HUES48 (cell line): ENCODE data around the gene CMKLR1.
A peak's percentile ranks its signal among the peaks of the same experiment; 100 is the strongest.

Source experiments
- H3K27ac ChIP-seq: one replicate; pipeline ENCODE4 v1.7.0; 2013; ENCODE audit warnings: low read depth, low read length, inconsistent platforms
- H3K27me3 ChIP-seq: 2 replicates; pipeline ENCODE4 v1.6.1; 2013; ENCODE audit warnings: mild to moderate bottlenecking, low read length; ENCODE audit not compliant: control insufficient read depth, insufficient read depth
- H3K36me3 ChIP-seq: 2 replicates; pipeline ENCODE4 v1.6.1; 2013; ENCODE audit warnings: low read length; ENCODE audit not compliant: control insufficient read depth, insufficient read depth
- H3K4me1 ChIP-seq: 2 replicates; pipeline ENCODE4 v1.6.1; 2013; ENCODE audit warnings: mild to moderate bottlenecking, low read length; ENCODE audit not compliant: control insufficient read depth, insufficient read depth
- H3K4me3 ChIP-seq: 2 replicates; pipeline ENCODE4 v1.5.1; 2013; ENCODE audit warnings: mild to moderate bottlenecking, low read depth, low read length
- H3K9ac ChIP-seq: 2 replicates; pipeline ENCODE4 v1.6.1; 2013; ENCODE audit warnings: mild to moderate bottlenecking, low read depth, low read length, moderate library complexity
- H3K9me3 ChIP-seq: 2 replicates; pipeline ENCODE4 v1.6.1; 2013; ENCODE audit warnings: low read length; ENCODE audit not compliant: control insufficient read depth, insufficient read depth

The CMKLR1 gene

GRCh38 chr12:108338915-108339657 is at the start of gene CMKLR1:
CMKLR1 (minus strand) TSS chr12:108339311; CDS start chr12:108293591, 45,720 bp downstream.
- Histone ChIP-seq H3K4me1 (no peaks in the 10 kb centered on the region; the same call in 1 of the 2 replicates), H3K4me3 (peak within 1 kb of the TSS; percentile 30), H3K9ac (no peak within 1 kb of the TSS), H3K27me3 (no peaks in the 10 kb centered on the region), H3K27ac (no peak within 1 kb of the TSS), H3K9me3 (no peaks in the 10 kb centered on the region), H3K36me3 (no peaks in the 10 kb centered on the region)

- no peaks in the 10 kb centered on the region for H3K27me3 ChIP-seq
- H3K9ac ChIP-seq = no peak overlapping the region
- H3K27ac ChIP-seq = no peak overlapping the region
- no peaks in the 10 kb centered on the region for H3K36me3 ChIP-seq
- H3K4me1 ChIP-seq = peaks cover 10% of the 10 kb centered on the region
- H3K4me3 ChIP-seq = no peak overlapping the region
- no peaks in the 10 kb centered on the region for H3K9me3 ChIP-seq
Observed at GRCh38 chr12:108387771-108388170, 48.7 kb upstream of the CMKLR1 start.

GRCh38 chr12:108386709-108387360 is 47.7 kb upstream of the CMKLR1 start:
- Histone ChIP-seq H3K27ac (no peak overlapping the region), H3K9me3 (no peaks in the 10 kb centered on the region)

GRCh38 chr12:108382437-108382801 is 43.3 kb upstream of the CMKLR1 start:
- Histone ChIP-seq H3K36me3 (no peaks in the 10 kb centered on the region), H3K4me1 (no peaks in the 10 kb centered on the region), H3K27ac (no peak overlapping the region), H3K27me3 (no peaks in the 10 kb centered on the region), H3K9ac (no peak overlapping the region), H3K4me3 (no peak overlapping the region), H3K9me3 (no peaks in the 10 kb centered on the region)

More at GRCh38 chr12:108386709-108387360, 47.7 kb upstream of the CMKLR1 start:
- H3K4me3 ChIP-seq = no peak overlapping the region
- H3K27me3 ChIP-seq = no peaks in the 10 kb centered on the region
- H3K36me3 ChIP-seq = no peaks in the 10 kb centered on the region
- no peak overlapping the region for H3K9ac ChIP-seq
- H3K4me1 ChIP-seq = peaks cover 10% of the 10 kb centered on the region

GRCh38 chr12:108381787-108382436 is 42.8 kb upstream of the CMKLR1 start:
- no peaks in the 10 kb centered on the region for H3K36me3 ChIP-seq
- H3K9me3 ChIP-seq = no peaks in the 10 kb centered on the region
- no peak overlapping the region for H3K9ac ChIP-seq
- no peaks in the 10 kb centered on the region for H3K27me3 ChIP-seq
- H3K4me1 ChIP-seq = no peaks in the 10 kb centered on the region
- H3K27ac ChIP-seq = no peak overlapping the region
- no peak overlapping the region for H3K4me3 ChIP-seq

GRCh38 chr12:108380382-108380781 is 41.3 kb upstream of the CMKLR1 start:
- no peak overlapping the region for H3K27ac ChIP-seq
- H3K36me3 ChIP-seq = no peaks in the 10 kb centered on the region
- no peak overlapping the region for H3K9ac ChIP-seq
- no peaks in the 10 kb centered on the region for H3K4me1 ChIP-seq
- H3K4me3 ChIP-seq = no peak overlapping the region
- 0 out of 2 replicates have a peak, but pooled peaks cover 10% of the 10 kb centered on the region for H3K9me3 ChIP-seq
- H3K27me3 ChIP-seq = no peaks in the 10 kb centered on the region

- no peak overlapping the region for H3K27ac ChIP-seq
- H3K36me3 ChIP-seq = no peaks in the 10 kb centered on the region
- H3K4me3 ChIP-seq = no peak overlapping the region
- H3K9me3 ChIP-seq = 0 out of 2 replicates have a peak, but pooled peaks cover 10% of the 10 kb centered on the region
- H3K27me3 ChIP-seq = no peaks in the 10 kb centered on the region
- no peaks in the 10 kb centered on the region for H3K4me1 ChIP-seq
- no peak overlapping the region for H3K9ac ChIP-seq
Observed at GRCh38 chr12:108379823-108380222, 40.7 kb upstream of the CMKLR1 start.

- Histone ChIP-seq H3K36me3 (no peaks in the 10 kb centered on the region), H3K4me1 (no peaks in the 10 kb centered on the region), H3K9ac (no peak overlapping the region), H3K27ac (no peak overlapping the region), H3K27me3 (no peaks in the 10 kb centered on the region), H3K9me3 (0 out of 2 replicates have a peak, but pooled peaks cover 11% of the 10 kb centered on the region), H3K4me3 (no peak overlapping the region)
Observed at GRCh38 chr12:108378926-108379325, 39.8 kb upstream of the CMKLR1 start.

- Histone ChIP-seq H3K36me3 (no peaks in the 10 kb centered on the region), H3K4me1 (no peaks in the 10 kb centered on the region), H3K9ac (no peak overlapping the region), H3K4me3 (no peak overlapping the region), H3K9me3 (peaks cover 19% of the 10 kb centered on the region; the same call in 1 of the 2 replicates), H3K27ac (no peak overlapping the region), H3K27me3 (no peaks in the 10 kb centered on the region)
Observed at GRCh38 chr12:108377260-108377659, 38.1 kb upstream of the CMKLR1 start.

GRCh38 chr12:108375986-108376663 is 37.0 kb upstream of the CMKLR1 start:
- Histone ChIP-seq H3K4me1 (no peaks in the 10 kb centered on the region), H3K9me3 (peaks cover 19% of the 10 kb centered on the region; the same call in 1 of the 2 replicates), H3K9ac (no peak overlapping the region), H3K4me3 (no peak overlapping the region), H3K27me3 (no peaks in the 10 kb centered on the region), H3K36me3 (no peaks in the 10 kb centered on the region), H3K27ac (no peak overlapping the region)
